ENCODE data around the gene ARHGAP33. TPM values are rescaled to one million over a fixed set of nuclear protein-coding genes. Genes with fewer than 3 reads are reported as not detected.

ARHGAP33 gene
- total and polyA plus RNA-seq, 10 of the 15 experiments (the other 5 are each of a cell fraction or from before 2014, with no cell fraction given): 0.05 to 22.9 (median 2.3) TPM; not detected in 1

DNA sequence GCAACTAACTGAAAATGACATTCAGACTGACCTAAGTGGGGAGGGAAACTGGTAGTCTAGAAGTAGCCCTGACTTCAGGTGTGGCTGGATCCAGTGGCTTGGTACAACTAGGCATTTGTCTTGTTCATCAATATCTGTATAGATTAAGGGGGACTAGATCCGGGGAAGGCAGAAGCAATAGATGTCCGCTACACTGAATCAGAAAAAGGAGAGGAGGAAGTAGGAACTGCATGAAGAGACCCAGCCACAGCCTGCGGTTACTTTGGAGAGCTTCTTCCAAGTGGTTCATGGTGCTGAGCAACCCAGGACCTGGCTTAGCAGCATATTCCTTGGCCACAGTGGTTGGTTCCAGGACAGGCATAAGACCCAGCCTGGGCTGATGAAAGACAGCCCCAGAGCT, 47.2 kb downstream of the ARHGAP33 start (continued):
- TF ChIP-seq TBL1XR1 (IDR thresholded peaks at IDR 0.05; ENCODE audit: low read depth, low read length): no peak
- TF ChIP-seq NR2C1 (IDR thresholded peaks at IDR 0.05): no peak
- TF ChIP-seq RELA (IDR thresholded peaks at IDR 0.05; ENCODE audit: borderline replicate concordance, partially characterized antibody): no peak

DNA sequence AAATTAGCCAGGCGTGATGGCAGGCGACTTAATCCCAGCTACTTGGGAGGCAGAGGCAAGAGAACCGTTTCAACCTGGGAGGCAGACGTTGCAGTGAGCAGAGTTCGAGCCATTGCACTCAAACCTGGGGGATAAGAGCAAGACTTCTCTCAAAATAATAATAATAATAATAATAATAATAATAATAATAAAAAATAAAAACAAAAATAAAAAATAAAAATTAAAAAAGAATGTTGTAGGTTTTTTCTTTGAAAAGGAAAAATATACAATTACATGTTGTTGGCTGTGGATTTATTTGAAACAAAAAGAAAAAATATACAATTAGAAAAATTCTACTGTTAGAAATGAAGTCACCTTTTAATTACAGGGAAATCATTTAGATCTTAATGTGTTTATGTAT, 48.8 kb downstream of the ARHGAP33 start:
- no TSS peak for BruUV-seq (replicated peaks)
- Histone ChIP-seq H3K36me3 (ENCODE audit: control insufficient read depth in 2 of 2, insufficient read depth in 2 of 2, low read length in 1 of 2) (no peaks in the 10 kb centered on the region), H3K79me2 (ENCODE audit: control insufficient read depth, insufficient read depth, low read length) (no peaks in the 10 kb centered on the region), H3K4me1 (ENCODE audit: control insufficient read depth, insufficient read depth, low read length) (no peaks in the 10 kb centered on the region), H3K4me3 (no peak overlapping the region), H2AFZ (ENCODE audit: control insufficient read depth, low read depth, low read length) (no peak overlapping the region), H3K9me3 (replicated peaks; ENCODE audit: control insufficient read depth, insufficient read depth, low read length) (no peaks in the 10 kb centered on the region), H3K4me2 (ENCODE audit: control insufficient read depth, insufficient read depth) (no peak overlapping the region), H4K20me1 (ENCODE audit: control insufficient read depth, insufficient read depth) (no peaks in the 10 kb centered on the region), H3K27ac (ENCODE audit: control insufficient read depth, insufficient read depth) (no peak overlapping the region), H3K27me3 (replicated peaks in 1 of 2; ENCODE audit: control insufficient read depth in 2 of 2, insufficient read depth in 2 of 2, low read length in 1 of 2) (no peaks in the 10 kb centered on the region; a peak in 1 of 4 replicates), H3K9ac (ENCODE audit: control insufficient read depth, insufficient read depth, low read length) (no peak overlapping the region)
- DNase-seq (ENCODE audit: low read depth, low spot score) (no peak), ATAC-seq (no peak), FAIRE-seq (no peak)
- intact Hi-C loops (cut with micrococcal nuclease; ENCODE audit: unreplicated experiment): no loop called here
- ChIA-PET SMC1A (ENCODE audit: uncharacterized antibody, unreplicated experiment) (no interaction called here), CTCF (no interaction called here), POLR2A (no interaction called here), RAD21 (ENCODE audit: unreplicated experiment) (no interaction called here)
- in situ Hi-C loops (cut with MboI): no loop called here
- WGBS (ENCODE audit: insufficient coverage, insufficient replicate concordance, low lambda C conversion rate, missing lambda C conversion rate): 26% methylated on average over 5 of the region's 5 CpGs
- TF ChIP-seq, protein P1, sequence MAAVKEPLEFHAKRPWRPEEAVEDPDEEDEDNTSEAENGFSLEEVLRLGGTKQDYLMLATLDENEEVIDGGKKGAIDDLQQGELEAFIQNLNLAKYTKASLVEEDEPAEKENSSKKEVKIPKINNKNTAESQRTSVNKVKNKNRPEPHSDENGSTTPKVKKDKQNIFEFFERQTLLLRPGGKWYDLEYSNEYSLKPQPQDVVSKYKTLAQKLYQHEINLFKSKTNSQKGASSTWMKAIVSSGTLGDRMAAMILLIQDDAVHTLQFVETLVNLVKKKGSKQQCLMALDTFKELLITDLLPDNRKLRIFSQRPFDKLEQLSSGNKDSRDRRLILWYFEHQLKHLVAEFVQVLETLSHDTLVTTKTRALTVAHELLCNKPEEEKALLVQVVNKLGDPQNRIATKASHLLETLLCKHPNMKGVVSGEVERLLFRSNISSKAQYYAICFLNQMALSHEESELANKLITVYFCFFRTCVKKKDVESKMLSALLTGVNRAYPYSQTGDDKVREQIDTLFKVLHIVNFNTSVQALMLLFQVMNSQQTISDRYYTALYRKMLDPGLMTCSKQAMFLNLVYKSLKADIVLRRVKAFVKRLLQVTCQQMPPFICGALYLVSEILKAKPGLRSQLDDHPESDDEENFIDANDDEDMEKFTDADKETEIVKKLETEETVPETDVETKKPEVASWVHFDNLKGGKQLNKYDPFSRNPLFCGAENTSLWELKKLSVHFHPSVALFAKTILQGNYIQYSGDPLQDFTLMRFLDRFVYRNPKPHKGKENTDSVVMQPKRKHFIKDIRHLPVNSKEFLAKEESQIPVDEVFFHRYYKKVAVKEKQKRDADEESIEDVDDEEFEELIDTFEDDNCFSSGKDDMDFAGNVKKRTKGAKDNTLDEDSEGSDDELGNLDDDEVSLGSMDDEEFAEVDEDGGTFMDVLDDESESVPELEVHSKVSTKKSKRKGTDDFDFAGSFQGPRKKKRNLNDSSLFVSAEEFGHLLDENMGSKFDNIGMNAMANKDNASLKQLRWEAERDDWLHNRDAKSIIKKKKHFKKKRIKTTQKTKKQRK (IDR thresholded peaks at IDR 0.05; ENCODE audit: low read depth, low read length): no peak
- no peak for TF ChIP-seq EED (IDR thresholded peaks at IDR 0.05; ENCODE audit: low read depth)
- no peak for TF ChIP-seq EZH2 (IDR thresholded peaks at IDR 0.05; ENCODE audit: borderline replicate concordance, control insufficient read depth, low read depth, low read length)
- TF ChIP-seq, protein P2, sequence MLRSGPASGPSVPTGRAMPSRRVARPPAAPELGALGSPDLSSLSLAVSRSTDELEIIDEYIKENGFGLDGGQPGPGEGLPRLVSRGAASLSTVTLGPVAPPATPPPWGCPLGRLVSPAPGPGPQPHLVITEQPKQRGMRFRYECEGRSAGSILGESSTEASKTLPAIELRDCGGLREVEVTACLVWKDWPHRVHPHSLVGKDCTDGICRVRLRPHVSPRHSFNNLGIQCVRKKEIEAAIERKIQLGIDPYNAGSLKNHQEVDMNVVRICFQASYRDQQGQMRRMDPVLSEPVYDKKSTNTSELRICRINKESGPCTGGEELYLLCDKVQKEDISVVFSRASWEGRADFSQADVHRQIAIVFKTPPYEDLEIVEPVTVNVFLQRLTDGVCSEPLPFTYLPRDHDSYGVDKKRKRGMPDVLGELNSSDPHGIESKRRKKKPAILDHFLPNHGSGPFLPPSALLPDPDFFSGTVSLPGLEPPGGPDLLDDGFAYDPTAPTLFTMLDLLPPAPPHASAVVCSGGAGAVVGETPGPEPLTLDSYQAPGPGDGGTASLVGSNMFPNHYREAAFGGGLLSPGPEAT (IDR thresholded peaks at IDR 0.05; ENCODE audit: low read depth): no peak
- TF ChIP-seq GATAD2B (conservative IDR thresholded peaks at IDR 0.05; ENCODE audit: low read depth): no peak
- TF ChIP-seq ZNF274 (IDR thresholded peaks at IDR 0.05; ENCODE audit: insufficient read depth, insufficient read length): no peak
- no peak for TF ChIP-seq JUNB (IDR thresholded peaks at IDR 0.05)
- TF ChIP-seq WRNIP1 (IDR thresholded peaks at IDR 0.05; ENCODE audit: borderline replicate concordance, low read depth, low read length): no peak
- TF ChIP-seq SMC3 (IDR thresholded peaks at IDR 0.05; ENCODE audit: borderline replicate concordance, low read length): no peak
- no peak for TF ChIP-seq HDAC2 (IDR thresholded peaks at IDR 0.05)
- TF ChIP-seq ZNF687 (IDR thresholded peaks at IDR 0.05): no peak
- no peak for TF ChIP-seq ZNF622 (IDR thresholded peaks at IDR 0.05)
